ENCODE results near the gene DOCK1.

The DOCK1 gene

GRCh38 chr10:127216274-127216673 is 311.0 kb downstream of the DOCK1 start:
- DNase-seq (ENCODE audit: low spot score), result no peak

DNA sequence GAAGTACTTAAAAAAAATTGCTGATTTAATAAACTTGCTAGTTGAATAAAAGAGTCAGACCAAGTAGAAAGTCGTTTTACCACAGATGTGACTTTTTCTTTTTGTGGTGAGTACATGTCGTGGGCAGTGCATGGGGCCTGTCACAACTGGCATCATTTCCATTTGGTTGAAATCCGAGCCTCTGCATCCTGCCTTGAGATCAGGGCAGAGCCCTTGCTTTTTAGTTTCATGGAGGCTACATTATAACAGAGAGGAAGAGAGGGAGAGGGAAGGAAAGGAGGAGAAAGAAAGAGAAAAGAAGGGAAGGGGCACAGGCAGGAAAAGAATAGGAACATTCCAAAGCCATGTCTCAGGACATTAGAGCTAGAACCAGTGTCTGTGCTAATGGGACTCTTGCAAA is 311.6 kb downstream of the DOCK1 start:
- DNase-seq (ENCODE audit: low spot score), result no peak

DNA sequence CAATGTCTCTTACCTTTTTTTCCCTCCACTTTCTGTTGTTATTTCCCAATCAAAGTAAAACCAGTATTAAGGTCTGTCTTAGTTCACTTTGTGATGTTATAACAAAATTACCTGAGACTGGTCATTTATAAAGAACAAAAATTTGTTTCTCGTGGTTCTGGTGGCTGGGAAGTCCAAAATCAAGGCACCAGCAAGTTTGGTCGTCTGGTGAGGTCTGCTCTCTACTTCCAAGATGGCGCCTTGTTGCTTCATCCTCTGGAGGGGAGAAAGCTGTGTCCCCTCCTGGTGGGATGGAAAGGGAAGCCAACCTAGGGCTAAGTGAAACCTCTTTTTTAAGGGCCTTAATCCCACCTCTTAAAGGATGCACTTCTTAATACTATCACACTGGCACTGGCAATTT is 313.4 kb downstream of the DOCK1 start:
- DNase-seq (ENCODE audit: low spot score), result no peak

DNA sequence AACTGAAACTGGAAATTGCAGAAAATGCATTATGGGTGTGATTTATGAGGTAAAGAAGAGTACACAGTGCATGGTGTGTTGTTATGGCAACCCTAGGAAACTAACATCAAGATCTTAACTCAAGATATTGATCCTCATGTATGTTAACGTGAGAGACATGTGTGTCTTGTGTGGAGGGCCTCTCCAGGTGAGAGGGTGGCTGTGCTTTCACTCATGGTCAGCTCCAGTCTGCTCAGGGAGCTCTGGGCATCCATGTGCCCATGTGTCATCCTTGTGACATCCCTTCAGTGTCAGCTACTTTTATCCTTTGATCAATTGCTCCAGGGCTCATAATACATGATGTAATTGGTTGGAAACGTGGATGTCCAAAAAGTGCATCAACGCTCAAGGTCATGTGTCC is 316.1 kb downstream of the DOCK1 start:
- DNase-seq (ENCODE audit: low spot score), result no peak

- no peak for DNase-seq (ENCODE audit: low spot score)
Measured at GRCh38 chr10:127227027-127227426, 321.8 kb downstream of the DOCK1 start.

- no peak for DNase-seq (ENCODE audit: low spot score)
Measured at GRCh38 chr10:127227663-127228062, 322.4 kb downstream of the DOCK1 start.

DNA sequence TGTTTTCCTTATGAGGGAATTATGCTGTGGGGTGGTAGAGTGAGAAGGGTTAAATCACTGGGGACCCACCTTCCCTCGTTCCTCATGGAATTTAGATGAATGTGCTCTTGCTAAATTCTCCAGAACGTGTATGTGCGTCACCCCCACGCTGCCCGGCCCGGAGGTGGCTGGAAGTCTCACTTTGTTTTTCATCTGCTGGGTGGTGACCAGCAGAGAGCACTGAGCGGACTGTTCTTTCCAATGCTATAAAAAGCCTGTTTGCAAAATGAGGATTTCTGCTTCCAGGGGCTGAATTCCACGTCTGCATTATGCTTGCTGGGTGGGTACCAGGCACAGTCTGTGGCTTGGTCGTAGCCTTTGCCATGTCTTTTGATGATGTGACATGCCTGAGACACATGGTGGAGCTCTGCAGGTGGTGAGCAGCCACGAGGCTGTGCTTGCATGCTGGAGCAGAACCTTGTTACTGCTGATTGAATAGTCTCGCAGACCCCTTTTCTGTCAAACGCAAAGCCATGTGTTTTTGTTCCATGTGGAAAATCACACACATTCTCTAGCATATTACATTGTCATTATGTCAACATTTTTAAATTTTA is 323.1 kb downstream of the DOCK1 start:
- no peak for DNase-seq (ENCODE audit: low spot score)

GRCh38 chr10:127234306-127234800 is 329.1 kb downstream of the DOCK1 start:
- DNase-seq (ENCODE audit: low spot score), result no peak

DNA sequence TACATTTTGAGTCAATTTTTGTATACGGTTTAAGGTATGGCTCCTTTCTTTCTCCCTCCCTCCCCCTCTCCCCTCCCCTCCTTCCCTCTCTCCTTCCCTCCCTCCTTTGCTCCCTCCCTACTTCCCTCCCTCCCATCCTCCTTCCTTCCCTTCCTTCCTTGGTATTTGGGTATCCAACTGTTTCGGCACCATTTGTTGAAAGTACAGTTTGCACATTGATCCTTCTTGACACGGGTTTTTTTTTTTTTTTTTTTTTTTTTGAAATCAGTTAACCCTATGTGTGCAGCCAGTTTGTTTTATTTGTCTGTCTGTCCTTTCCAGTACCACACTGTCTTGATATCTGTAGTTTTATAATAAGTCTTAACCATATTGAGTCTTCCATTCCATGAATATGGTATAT is 331.0 kb downstream of the DOCK1 start:
- DNase-seq (ENCODE audit: low spot score), result no peak

DNA sequence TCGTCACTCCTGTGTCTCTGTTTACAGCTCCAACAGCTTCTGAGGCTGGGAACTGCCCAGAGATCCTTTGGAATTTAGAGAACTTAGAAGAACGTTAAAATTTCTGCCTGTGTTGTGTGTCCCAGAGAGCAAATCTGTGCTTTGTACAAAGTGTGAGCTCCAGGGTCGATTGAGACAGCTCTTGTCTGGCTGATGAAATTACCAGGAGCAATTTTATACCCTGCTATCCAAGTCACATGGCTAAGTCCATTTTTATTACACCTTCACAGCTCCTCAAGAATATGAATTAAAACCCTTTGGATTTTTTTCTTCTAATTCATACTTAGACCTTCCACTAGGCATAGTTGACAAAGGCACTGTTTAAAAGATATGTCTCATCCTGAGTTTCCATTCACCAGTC is 337.7 kb downstream of the DOCK1 start:
- no peak for DNase-seq (ENCODE audit: low spot score)

DNA sequence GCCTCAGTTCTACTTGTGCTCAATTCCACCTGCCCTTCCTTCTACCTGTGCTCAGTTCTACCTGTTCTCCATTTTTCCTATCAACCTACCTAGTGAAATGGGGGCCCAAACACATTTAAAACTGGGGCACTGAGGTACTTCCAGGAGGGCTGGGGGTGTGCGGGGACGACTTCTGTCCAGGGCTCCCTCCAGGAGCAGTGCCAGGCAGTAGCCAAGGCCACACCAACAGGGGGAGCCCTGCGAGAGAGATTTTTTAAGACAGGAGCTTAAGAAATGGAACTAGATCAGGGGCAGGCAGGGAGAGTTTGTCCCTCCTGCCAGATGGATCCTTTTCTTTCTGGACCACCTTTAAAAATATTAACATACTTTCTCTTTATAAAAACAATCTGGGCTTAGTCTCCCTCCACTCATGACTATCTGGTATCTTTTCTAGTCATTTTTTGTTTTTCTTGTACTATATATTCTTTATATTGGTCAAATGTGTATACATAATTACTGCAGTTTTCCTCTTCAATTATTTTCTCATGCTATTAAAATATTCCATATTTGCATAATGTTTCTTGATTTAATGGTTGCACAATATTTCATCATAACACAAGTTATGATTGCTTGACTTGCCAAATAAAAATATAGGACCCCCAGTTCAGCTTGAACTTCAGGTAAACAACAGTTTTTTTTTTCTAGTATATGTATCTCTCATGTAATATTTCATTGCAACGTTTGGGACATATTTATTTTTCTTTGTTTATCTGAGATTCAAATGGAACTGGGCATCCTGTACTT is 338.5 kb downstream of the DOCK1 start:
- DNase-seq (ENCODE audit: low spot score), result no peak

DNA sequence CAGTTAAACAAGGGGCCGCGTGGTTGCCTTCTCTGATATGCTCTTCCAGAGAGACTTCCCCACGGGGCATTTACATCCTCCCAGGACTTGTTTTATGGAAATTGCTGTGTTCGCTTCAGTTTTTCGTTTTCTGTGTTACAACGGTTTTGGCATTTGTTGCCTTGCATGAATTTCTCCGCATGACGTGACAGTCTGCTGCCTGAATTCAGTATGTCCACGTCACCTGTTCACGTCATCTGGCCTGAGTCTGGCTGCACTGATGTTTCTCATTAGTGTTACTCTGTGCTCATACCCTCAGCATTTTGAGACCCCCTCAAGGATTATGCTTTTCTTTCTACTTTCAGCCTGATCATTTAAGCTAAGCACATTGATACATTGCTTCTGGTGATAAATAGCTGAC is 340.2 kb downstream of the DOCK1 start:
- no peak for DNase-seq (ENCODE audit: low spot score)

DNA sequence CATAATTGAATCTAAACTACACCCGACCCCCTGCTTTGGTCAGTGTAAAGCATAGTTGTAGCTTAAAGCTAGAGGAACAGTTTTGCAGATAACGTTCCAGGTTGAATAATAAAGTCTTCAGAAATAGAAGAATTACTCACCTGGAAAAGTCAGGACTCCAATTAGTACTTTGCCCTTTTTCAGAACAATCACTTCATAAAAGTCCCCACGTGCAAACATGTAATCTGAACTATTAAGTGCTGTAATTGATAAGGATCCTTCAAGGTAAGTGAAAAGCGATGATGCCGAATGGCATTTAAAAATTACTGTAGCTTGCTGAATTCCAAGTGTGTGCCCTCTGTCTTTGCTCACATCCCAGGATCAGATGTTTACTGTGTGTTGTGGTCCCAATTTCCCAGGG is 344.8 kb downstream of the DOCK1 start:
- no peak for DNase-seq (ENCODE audit: low spot score)

DNA sequence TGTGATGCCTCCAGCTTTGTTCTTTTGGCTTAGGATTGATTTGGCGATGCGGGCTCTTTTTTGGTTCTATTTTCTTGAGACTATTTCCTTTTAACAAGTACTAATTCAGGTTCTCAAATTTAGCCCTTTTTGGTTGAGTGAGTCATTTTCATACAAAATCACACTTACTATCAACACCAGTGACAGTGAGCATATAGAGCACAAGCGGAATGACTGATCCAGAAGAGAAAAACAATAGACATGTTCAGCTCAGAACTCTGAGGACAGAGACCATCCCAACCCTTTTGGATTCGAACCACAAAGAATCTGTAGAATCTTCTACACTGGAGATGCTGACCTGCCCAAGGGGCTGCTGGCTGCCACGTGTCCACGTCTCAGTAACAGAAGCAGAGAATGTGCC is 347.6 kb downstream of the DOCK1 start:
- DNase-seq (ENCODE audit: low spot score), result no peak

- DNase-seq (ENCODE audit: low spot score), result no peak
Measured at GRCh38 chr10:127254276-127254675, 349.0 kb downstream of the DOCK1 start.

- DNase-seq (ENCODE audit: low spot score), result no peak
Measured at GRCh38 chr10:127257395-127257794, 352.2 kb downstream of the DOCK1 start.

GRCh38 chr10:127259347-127259746 is 354.1 kb downstream of the DOCK1 start:
- DNase-seq (ENCODE audit: low spot score), result no peak

DNA sequence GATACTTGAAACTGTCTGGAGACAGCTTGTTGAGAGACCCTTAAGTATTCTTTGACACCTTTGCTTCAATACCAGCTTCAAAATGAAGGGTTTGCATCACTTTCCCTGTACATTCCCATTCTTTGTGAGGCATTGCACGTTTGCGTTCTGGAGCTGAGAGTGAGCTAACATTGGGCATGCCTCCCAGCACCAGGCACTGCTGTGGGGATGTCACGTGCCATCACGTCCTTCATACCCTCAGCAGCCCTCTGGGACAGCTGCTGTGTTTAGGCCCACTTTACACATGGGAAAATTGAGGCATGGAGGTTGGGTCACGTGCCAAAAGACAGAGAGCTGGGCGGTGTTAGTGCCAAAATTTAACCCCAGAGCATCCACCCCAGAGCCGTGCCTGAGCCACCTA is 357.4 kb downstream of the DOCK1 start:
- no peak for DNase-seq (ENCODE audit: low spot score)

DNA sequence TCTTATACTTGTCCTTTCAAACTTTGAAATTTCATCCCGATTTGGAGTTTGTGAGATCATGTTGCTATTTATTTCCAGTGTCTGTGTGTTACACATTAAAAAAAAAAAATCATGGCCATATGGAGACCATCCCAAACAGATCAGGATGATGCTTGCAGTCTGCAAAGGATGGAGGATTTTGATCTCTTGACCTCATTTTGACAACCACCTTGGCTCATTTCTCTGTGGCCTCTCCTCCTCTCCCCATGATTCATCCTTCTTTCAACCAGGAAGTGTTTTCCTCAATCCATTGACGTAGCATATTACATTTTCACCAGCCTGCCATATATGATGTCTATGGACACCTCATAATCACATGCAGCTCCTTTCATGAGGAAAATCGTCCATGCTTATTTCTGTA is 360.1 kb downstream of the DOCK1 start:
- no peak for DNase-seq (ENCODE audit: low spot score)

DNA sequence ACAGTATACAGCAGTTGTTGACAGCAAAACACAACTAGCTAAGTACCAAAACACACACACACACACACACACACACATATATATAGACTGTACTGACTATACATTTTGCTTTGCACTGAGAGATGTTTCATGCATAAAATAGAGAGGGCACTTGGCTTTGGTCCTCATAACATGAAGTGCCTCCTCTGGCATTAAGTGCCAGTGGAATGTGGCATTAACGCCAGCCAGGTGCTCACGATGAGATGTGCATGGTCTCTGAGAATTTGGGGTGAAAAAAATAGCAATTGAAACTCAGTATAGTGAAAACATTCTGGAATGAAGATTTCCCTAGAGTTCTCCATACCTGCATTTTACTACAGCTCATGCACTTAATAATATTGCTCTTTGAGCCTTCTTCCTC is 361.2 kb downstream of the DOCK1 start:
- DNase-seq (ENCODE audit: low spot score), result no peak

DNA sequence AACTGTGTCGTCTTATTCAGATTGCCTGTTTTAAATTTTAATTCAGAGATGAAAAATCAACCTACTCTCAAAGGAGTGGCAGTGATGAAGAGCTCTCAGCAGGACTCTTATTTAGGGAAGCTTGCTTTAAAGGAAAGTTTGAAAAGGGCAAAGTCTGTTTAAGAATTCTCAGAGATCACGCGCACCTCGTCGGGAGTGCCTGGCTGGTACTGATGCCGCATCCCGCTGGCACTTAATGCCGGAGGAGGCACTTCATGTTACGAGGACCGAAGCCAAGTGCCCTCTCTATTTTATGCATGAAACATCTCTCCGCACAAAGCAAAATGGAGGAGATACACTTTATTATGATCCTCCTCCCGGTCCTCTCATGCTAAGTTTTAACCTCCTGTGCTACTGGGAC is 362.2 kb downstream of the DOCK1 start:
- DNase-seq (ENCODE audit: low spot score), result no peak

DNA sequence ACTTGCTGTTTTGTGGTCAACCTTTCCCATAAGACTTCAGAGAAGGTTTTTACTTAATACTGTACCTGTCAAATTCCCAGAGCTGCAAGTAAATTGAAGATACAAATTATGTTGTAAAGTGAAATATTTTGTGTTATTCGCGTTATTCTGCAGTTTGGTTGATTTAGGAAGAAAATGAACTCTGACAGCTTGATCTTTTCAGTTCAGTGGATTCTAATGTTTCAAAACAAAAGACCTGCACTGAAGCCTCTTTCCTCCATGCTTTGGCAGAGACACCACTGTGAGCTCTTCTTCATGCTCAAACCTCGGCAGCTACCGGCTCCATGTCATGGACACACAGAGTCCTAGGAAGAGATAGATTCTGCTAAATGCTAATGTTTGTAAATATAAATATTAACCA is 366.8 kb downstream of the DOCK1 start:
- no peak for DNase-seq (ENCODE audit: low spot score)

- no peak for DNase-seq (ENCODE audit: low spot score)
Measured at GRCh38 chr10:127275272-127275671, 370.0 kb downstream of the DOCK1 start.
